Measurements from ENCODE around the gene HDDC2.

Gene HDDC2

DNA sequence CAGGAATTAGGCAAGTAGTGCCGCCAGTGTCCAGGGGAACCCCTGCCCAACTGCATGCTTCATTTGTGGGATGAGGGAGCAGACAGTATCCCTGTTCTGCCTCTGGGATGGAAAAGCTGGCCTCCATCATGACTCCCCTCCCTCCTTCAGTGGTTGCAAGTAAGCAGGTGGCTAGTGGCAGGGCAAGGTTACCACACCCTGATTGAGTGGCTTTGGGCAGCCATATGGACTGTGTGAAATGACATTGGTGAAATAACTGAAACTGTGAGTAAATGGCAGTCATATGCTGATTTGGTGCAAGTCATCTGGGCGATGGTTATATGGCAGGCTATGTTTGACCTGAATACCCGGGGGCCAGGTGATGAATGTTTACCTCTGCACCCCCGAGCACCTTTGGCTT, 33.0 kb downstream of the HDDC2 start:
- DNase-seq = no peak

- DNase-seq = no peak
Measured at GRCh38 chr6:125267806-125268523, 33.8 kb downstream of the HDDC2 start.

DNA sequence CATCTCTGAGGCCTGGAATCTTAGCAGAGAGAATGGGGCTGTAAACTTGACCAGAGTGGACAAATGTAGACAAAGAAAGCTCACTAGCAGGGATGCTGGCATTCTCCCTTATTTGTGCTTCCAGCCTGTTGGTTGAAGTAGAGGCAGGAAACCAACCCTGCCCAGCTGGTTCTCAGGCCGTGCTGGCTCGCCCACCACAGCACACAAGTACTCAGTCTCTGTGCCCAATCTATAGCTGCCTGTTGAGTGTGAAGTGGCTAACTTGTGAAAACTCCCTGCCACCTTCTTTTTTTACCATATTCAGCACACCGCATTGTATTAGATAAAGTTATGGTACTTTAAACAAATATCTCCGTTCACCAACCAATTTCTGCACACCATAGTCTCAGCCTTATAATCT, 37.3 kb downstream of the HDDC2 start:
- DNase-seq = no peak

- peak; percentile 48 for DNase-seq
Measured at GRCh38 chr6:125262016-125263013, 39.5 kb downstream of the HDDC2 start.

DNA sequence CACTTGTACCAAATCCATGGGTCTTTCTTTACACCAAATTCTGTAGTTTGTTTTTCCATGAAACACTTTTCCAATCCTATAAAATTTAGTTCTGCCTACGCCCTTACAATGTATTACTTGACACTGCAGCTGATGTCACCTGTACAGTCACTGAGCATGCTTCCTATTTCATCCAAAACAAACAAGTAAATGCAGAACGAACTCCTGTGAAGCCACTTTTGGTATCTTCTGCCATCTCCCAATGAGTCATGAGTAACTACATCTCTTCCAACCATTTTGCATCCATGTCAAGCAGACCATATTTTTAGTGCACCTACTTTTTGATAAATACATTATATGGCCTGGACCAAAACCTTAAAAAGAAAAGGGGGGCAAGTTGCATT, 42.4 kb downstream of the HDDC2 start:
- DNase-seq = no peak

DNA sequence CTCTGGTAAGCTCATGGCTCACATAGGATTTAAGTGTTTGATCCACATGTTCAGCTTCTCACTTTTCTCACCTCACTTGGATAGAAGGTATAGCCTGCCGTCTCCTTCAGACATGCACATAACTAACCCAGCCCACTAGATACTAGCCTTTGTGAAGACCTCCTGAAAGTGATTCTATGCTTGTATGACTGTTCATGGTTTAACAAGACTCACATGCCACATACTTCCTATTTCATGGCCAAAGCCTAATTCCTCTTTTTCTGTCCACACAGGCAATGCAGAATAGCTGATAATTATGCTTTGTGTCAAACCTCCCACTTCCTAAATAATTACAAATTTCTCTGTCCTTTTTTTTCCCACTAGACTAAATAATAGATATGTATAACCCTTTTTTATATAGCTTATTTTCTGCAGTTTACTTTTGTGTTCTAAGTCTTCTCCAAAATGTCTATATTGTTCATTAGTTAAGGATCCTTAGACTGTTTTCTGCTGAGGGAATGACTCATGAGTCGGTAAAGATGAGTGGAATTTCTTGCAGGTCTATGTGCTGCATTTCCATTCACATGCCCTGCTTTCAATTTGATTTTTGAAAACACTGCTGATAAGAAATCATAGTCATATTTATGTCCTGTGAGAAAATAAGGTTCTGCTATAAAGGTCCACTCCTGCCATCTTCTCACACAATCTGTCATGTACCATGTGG, 43.0 kb downstream of the HDDC2 start:
- no peak for DNase-seq

- no peak for DNase-seq
Measured at GRCh38 chr6:125257351-125257750, 44.4 kb downstream of the HDDC2 start.

GRCh38 chr6:125255201-125255600, 46.6 kb downstream of the HDDC2 start:
- DNase-seq = peak; percentile 51

GRCh38 chr6:125254321-125254720, 47.4 kb downstream of the HDDC2 start:
- DNase-seq = no peak

DNA sequence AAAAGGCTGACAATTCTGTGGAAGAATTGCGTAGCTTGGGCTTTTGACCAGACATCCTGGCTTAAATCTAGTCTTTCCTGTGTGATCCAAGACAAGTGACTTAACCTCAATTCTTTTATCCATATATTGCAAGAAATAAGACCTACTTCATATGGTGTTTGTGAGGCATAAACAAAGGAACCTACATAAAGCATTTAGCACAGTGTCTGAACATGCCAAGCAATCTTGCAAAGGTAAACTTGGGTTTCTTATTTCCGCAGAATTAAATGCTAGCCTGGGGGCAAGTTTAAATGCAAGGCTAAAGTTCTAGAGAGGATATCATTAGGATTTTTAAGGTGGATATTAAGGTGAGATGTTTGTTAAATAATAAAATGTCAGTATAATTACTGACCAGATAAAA, 47.9 kb downstream of the HDDC2 start:
- DNase-seq = no peak

GRCh38 chr6:125252891-125253290, 48.9 kb downstream of the HDDC2 start:
- peak; percentile 75 for DNase-seq

DNA sequence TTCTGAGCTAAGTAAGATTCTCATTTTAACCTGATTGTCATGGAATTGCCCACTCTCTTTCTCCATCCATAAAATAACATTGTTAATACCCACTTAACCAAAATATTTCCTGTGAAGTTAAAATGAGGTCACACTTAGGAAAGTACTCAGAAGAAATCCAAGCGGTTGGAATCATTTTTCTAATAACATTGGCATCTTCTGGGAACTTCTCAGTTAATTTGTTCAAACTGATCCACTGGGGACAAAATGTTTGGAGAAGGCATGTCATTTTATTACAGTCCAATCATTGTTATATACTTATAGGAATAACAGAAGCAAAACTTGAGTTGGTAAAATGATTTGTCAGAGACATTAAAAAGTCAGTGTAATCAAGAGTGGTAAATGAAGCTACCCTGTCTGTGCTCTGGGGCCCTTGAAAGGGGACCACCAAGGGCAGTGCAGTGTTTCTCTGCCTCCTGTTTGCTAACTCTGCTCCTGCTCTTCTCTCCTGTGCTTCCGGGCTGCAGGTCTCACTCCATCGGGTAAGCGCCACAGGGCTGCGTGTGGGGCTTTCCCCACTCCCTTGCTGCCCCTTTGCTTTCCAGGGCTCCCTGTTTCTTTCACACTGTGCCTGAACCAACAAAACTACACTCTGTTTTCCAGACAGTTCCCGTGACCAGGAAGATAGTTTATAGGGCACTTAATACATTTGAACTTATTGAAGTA, 50.1 kb downstream of the HDDC2 start:
- no peak for DNase-seq

- DNase-seq = no peak
Measured at GRCh38 chr6:125250511-125250910, 51.3 kb downstream of the HDDC2 start.

DNA sequence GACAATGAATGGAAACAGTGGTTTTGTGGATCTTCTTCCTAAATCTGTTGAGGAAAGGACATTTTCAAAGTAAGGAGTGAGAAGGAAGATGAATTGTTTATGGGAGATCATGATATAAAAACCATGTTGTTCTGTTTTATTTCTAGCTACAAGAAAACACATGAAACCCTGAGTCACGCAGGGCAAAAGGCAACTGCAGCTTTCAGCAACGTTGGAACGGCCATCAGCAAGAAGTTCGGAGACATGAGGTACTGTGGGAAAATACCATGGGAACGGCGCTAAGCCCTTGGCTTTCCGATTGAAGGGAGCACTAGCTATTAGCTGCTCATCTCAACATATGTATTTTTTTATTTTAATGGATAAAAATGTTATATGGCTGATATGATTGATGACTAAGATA, 53.6 kb downstream of the HDDC2 start:
- DNase-seq = no peak

DNA sequence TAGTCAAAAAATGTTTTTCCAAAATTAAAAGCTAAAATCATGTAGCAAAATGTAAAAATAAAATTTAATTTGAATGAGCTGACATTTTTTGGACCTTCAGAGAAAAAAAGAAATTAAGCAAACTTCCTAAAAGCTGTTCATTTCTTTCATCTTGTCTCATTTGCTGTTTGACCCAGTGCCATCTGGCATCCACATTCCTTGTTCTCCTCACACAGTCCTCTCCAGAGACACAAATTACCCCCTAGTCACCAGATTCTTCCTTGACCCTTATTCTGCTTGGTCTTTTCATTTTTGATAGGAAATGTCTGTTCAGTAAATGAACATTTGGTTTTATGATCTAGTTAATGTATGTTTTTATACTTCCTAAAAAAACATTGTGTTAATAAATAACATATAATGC, 55.2 kb downstream of the HDDC2 start:
- no peak for DNase-seq

GRCh38 chr6:125245523-125246264, 56.1 kb downstream of the HDDC2 start:
- DNase-seq = no peak

GRCh38 chr6:125245109-125245508, 56.7 kb downstream of the HDDC2 start:
- no peak for DNase-seq

DNA sequence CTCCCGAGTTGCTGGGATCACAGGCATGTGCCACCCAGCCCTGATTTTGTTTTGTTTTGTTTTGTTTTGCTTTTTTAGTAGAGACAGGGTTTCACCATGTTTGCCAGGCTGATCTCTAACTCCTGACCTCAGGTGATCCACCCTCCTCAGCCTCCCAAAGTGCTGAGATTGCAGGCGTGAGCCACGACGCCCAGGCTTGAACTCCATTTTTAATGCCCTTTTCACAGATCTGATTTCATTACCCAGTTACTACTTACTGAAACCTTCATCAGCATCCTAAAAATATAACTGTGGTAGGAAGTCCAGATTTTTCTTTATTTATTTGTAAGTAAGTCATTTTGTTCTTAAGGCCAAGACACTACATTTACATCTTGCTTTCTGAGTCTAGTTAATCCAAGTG, 64.0 kb downstream of the HDDC2 start:
- no peak for DNase-seq

DNA sequence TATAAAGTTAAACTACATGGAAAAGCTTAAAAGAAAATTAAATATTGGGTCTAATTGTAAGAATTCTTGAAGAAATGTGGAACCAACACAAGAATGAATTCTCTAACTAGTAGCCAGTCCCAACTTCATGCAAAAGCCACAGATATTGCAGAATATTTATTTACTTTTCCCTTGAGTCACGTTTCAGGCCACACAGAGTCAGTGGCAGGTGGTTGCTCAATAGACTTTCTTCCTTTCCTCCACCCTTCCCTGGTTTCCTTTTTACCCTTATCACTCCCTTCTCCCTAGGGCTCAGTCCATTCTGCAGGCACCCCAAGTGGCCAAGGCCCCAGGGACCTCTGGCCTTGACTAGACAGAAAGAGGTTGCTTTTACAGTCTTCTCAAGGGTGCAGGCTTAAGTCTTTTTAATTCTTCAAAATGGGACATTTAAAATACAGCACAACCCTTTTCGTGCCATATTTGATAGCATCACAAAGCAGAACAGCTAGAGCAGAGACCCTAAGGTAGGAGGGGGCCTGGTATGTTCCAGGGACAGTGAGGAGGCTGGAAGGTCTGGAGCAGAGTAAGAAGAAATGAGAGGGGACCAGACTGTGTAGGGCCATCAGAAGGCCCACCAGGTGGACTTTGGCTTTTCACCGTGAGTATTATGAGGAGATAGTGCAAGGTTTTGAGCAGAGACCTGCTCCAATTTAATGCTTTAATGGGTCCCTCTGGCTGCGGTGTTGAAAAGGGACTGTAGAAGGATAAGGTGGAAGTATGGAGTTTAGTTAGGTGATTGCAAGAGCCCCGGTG, 65.0 kb downstream of the HDDC2 start:
- DNase-seq = peak; percentile 64

DNA sequence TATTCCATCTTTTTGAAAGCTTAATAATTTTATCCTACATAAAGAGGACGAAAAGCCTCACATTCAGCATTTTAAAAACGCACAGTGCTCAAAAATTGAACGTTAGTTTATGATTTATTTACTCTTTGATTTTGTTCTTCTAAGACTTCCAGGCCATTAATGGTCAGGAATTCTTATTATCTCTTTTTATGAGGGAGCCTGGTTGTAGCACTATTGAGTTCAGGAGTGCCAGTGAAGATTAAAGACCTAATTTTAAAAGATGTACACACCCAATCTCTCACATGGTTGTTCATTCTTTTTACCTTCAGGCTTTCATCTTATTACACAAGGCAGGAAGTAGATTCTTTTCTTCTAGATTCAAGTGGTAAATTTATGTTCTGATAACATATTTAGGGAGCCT, 68.6 kb downstream of the HDDC2 start:
- no peak for DNase-seq

DNA sequence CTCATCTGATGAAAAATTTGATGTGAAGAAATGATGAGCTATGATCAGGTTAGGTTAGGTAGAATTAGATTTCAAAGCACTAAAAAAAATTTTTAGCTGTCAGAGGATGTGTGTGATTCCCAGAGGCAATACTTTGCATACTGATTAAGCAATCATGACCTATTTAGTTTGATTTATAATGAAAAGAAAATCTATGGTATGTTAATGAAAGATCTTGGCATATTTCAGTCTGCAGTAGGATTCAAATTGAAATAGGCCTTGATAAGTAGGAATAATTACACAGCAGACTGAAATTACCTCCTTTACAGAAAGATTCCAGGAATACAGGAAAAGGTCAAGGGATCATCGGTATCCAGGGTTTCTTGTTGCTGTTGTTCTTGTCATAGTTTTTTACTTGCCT, 69.3 kb downstream of the HDDC2 start:
- DNase-seq = peak; percentile 27
